H1 (cell line): ENCODE data around the gene ARHGAP10.

Experiments
- BACH1 ChIP-seq: IDR thresholded peaks from 2 replicates; pipeline ENCODE4 v1.6.1; 2012; ENCODE audit warnings: low read length, improper control_type of control experiment
- CBX8 ChIP-seq: fragments of 300-800, 300-1000 bp; sonication (generic); IDR thresholded peaks from 2 replicates; pipeline ENCODE4 v1.7.1; 2016; ENCODE audit warnings: low read depth, low read length, borderline replicate concordance
- CREB1 ChIP-seq: IDR thresholded peaks from 2 replicates; pipeline ENCODE4 v1.6.1; 2012; ENCODE audit warnings: inconsistent platforms
- CTCF ChIP-seq, 3 experiments: IDR thresholded peaks; 1 replicate in 2 of 3; 2 replicates in 1 of 3; pipeline versions ENCODE4 v1.5.1 to v1.6.1; 2011; ENCODE audit warnings: low read length in 3 of 3, mild to moderate bottlenecking in 3 of 3, inconsistent platforms in 2 of 3, low read depth in 1 of 3, moderate library complexity in 1 of 3; ENCODE audit not compliant: insufficient read depth in 1 of 3; ENCODE audit errors: control extremely low read depth in 1 of 3
- EZH2 ChIP-seq: fragments of 200-600 bp; sonication (generic); IDR thresholded peaks from 2 replicates; pipeline ENCODE4 v1.7.1; 2012; ENCODE audit warnings: low read depth, mild to moderate bottlenecking, moderate library complexity, low read length, inconsistent platforms; ENCODE audit not compliant: severe bottlenecking
- FOSL1 ChIP-seq: IDR thresholded peaks from 2 replicates; pipeline ENCODE4 v1.6.1; 2011; ENCODE audit warnings: mild to moderate bottlenecking, low read depth, low read length, moderate library complexity; ENCODE audit not compliant: insufficient read depth
- RXRA ChIP-seq: IDR thresholded peaks from 2 replicates; pipeline ENCODE4 v1.6.1; 2011; ENCODE audit warnings: low read depth, mild to moderate bottlenecking, low read length, moderate library complexity; ENCODE audit not compliant: insufficient read depth
- TAF7 ChIP-seq: optimal IDR thresholded peaks from 2 replicates; pipeline ENCODE3; 2011; ENCODE audit warnings: low read depth, mild to moderate bottlenecking, inconsistent platforms, low read length, moderate library complexity, borderline replicate concordance
- ZNF274 ChIP-seq: IDR thresholded peaks from 2 replicates; pipeline ENCODE4 v1.7.0; 2012; ENCODE audit warnings: low read length, borderline replicate concordance; ENCODE audit errors: extremely low read depth

- TF ChIP-seq TAF7 (no peak), FOSL1 (no peak), EZH2 (no peak), ZNF274 (no peak), CTCF (IDR thresholded peaks at IDR 0.05; ENCODE audit: control extremely low read depth in 1 of 3, insufficient read depth in 1 of 3, low read depth in 1 of 3, low read length in 3 of 3) (no peak), BACH1 (no peak), RXRA (no peak), CBX8 (no peak), CREB1 (no peak)
Observed at GRCh38 chr4:147693218-147693617, 38.7 kb upstream of the ARHGAP10 start.
